Measurements from ENCODE around the gene NOD2. TPM values are rescaled to one million over a fixed set of nuclear protein-coding genes. Genes with fewer than 3 reads are reported as not detected.

The NOD2 gene
- total RNA-seq, 4 donors from 2014 or later = 0.40 to 1.6 (median 0.68) TPM

DNA sequence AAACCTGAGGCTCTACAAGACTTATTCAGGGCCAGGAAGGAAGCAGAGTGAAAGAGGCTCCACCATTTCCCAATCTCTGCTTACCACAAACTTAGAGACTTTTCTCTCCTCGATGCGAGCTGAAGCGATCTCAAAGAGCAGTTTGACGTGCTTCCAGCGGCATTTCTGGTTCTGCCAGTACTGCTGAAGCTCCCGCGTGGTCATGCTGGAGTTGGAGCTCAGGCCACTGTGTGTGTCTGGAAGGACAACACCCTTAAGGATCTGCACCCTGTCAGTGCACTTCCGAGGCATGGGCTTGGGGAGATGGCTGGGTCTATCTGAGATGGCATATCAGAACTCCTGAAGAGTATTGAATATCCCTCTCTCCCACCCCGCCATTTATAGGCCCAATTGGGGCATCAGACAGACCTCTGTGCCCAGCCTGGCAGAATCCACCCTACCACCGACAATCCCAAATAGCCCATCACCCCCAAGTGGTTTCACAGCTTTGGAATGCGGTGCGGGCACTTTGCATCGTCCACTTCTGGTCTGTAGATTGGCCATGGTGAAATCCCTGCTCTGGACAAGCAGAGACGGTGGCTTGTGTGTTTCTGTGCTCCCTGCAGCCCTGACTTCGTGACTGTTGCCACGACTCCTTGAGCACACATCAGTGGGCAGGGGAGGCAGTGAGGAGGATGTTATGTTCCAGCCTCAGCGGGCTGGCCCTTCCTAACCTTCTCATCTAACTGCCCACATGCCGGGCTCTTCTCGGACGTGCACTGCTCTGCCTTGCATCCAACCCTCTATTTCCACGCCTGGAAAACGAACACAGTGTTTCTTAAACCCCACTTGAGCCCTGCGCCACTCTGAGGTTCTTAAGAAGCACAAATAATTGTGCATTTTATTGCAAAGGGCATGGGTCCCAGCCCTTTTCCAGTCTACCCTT, 17.5 kb upstream of the NOD2 start:
- Histone ChIP-seq H3K27me3 (no peaks in the 10 kb centered on the region), H3K4me3 (replicated peaks in 1 of 3) (no peak overlapping the region), H3K36me3 (no peaks in the 10 kb centered on the region), H3K27ac (no peak overlapping the region), H3K9me3 (no peaks in the 10 kb centered on the region), H3K4me1 (no peaks in the 10 kb centered on the region)
- no peak for TF ChIP-seq POLR2A (IDR thresholded peaks at IDR 0.05)
- TF ChIP-seq, protein P1, sequence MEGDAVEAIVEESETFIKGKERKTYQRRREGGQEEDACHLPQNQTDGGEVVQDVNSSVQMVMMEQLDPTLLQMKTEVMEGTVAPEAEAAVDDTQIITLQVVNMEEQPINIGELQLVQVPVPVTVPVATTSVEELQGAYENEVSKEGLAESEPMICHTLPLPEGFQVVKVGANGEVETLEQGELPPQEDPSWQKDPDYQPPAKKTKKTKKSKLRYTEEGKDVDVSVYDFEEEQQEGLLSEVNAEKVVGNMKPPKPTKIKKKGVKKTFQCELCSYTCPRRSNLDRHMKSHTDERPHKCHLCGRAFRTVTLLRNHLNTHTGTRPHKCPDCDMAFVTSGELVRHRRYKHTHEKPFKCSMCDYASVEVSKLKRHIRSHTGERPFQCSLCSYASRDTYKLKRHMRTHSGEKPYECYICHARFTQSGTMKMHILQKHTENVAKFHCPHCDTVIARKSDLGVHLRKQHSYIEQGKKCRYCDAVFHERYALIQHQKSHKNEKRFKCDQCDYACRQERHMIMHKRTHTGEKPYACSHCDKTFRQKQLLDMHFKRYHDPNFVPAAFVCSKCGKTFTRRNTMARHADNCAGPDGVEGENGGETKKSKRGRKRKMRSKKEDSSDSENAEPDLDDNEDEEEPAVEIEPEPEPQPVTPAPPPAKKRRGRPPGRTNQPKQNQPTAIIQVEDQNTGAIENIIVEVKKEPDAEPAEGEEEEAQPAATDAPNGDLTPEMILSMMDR (IDR thresholded peaks at IDR 0.05) = no peak
- intact Hi-C loops (cut with DNase I) = loop anchor here (10.0 kb wide), 1 partner anchor 129 kb away; no protein-coding TSS in a partner anchor
- 55 to 60% methylated on average over 20 to 23 of the region's 23 CpGs for WGBS, 2 donors
- peak in 1 of 2 donors; percentile 14 for DNase-seq

DNA sequence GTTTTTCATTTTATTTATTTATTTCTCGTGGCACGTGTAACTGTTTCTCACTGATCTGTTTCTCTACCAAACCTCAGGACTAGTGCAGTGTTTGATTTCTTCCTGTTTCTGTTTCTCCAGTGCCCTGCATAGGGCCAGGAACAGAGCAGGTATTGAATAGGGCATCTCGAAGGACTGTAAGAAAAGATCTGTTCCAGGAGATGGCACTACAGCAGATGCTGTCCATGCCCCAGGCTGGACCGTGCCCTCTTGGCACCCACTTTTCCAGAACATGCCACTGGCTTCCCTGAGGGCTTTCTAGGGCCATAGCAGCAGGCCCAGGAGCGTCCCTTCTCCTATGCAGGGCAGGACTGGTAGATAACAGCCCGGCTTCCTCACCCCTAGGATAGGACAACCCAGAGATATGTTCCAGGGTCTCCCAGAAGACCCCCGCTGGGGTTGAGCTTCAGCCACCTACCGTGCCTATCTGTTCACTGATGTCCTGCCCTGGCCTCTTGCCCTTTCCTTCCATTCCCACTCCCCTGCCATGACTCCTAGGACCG, 16.7 kb upstream of the NOD2 start:
- Histone ChIP-seq H3K4me3 (replicated peaks in 1 of 3) (no peak overlapping the region), H3K9me3 (no peaks in the 10 kb centered on the region), H3K4me1 (no peaks in the 10 kb centered on the region), H3K36me3 (no peaks in the 10 kb centered on the region), H3K27ac (no peak overlapping the region), H3K27me3 (no peaks in the 10 kb centered on the region)
- no peak for TF ChIP-seq POLR2A (IDR thresholded peaks at IDR 0.05)
- TF ChIP-seq, protein P1 (IDR thresholded peaks at IDR 0.05) = no peak
- WGBS, 2 donors = 76 to 82% methylated on average over 9 of the region's 9 CpGs
- DNase-seq = no peak
- intact Hi-C loops (cut with DNase I) = loop anchor here (10.0 kb wide), 1 partner anchor 128 kb away; no protein-coding TSS in a partner anchor

DNA sequence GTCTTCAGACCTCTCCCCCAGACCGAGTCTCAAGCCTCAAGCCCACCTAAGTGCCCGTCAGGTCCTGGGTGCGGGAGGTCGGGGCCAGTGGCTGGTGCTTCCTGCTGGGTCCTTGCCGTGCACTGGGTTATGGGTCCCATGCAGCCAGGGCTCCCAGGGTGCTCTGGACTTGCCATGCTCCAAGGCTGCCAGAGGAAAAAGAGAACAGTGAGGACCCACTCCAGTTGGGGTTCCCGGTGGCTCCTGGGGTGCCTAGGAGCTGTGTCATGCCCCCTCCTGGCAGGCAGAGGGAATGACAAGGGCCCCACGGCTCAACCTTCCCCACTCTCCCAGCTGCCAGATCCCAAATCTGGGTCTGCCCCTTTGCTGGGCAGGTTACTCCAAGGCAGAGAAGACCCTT, 16.1 kb upstream of the NOD2 start:
- H3K27me3 ChIP-seq = no peaks in the 10 kb centered on the region
- no peaks in the 10 kb centered on the region for H3K4me1 ChIP-seq
- no peak for DNase-seq
- no peaks in the 10 kb centered on the region for H3K9me3 ChIP-seq
- H3K4me3 ChIP-seq (replicated peaks in 1 of 3) = no peak overlapping the region
- TF ChIP-seq POLR2A (IDR thresholded peaks at IDR 0.05) = no peak
- TF ChIP-seq, protein P1 (IDR thresholded peaks at IDR 0.05) = peak in 1 of 6 experiments; percentile 22
- H3K36me3 ChIP-seq = no peaks in the 10 kb centered on the region
- 79 to 80% methylated on average over 7 of the region's 7 CpGs for WGBS, 2 donors
- intact Hi-C loops (cut with DNase I) = loop anchor here (10.0 kb wide), 1 partner anchor 127 kb away; no protein-coding TSS in a partner anchor
- no peak overlapping the region for H3K27ac ChIP-seq

DNA sequence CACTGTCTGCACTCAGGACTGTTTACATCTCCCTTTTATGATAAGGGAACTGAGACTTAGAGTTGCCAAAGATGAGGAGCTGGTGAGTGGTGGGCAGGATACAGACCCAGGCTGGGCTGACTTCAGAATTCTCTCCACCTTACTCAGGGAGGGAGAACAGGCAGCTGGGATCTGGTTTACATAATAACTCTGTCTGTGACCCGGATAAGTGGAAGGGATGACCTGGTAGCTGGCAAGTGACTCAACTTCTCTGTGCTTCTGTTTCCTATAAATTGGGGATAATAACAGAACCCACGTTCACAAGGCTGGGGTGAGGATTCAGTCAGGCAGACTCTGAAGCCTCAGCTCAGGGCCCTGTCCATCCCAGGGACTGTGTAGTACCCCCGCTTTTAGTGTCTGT, 14.9 kb upstream of the NOD2 start:
- intact Hi-C loops (cut with DNase I) = loop anchor here (10.0 kb wide), 1 partner anchor 126 kb away; no protein-coding TSS in a partner anchor
- Histone ChIP-seq H3K9me3 (no peaks in the 10 kb centered on the region), H3K27ac (no peak overlapping the region), H3K4me1 (no peaks in the 10 kb centered on the region), H3K27me3 (no peaks in the 10 kb centered on the region), H3K36me3 (no peaks in the 10 kb centered on the region), H3K4me3 (replicated peaks in 1 of 3) (no peak overlapping the region)
- WGBS, 2 donors = 71 to 76% methylated on average over 3 of the region's 3 CpGs
- TF ChIP-seq, protein P1 (IDR thresholded peaks at IDR 0.05) = no peak
- TF ChIP-seq POLR2A (IDR thresholded peaks at IDR 0.05) = no peak
- no peak for DNase-seq

DNA sequence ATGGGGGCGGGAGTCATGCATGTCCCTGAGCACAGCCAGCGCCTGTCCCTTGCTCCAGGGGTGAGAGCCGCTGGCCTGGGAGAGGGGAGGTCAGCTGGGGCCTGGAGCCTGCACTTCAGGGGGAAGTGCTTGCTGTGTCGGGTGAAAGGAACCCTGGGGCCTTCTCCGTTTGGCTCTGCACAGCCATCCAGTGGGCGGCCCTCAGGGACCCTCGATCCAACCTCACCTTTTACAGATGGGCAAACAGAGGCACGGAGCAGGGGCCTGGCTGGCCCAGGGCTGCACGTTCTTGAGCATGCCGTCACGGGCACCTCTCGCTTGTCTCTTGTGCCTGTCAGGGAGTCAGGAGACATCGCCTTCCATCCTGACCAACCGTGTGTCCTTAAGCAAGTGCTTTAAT, 14.1 kb upstream of the NOD2 start:
- Histone ChIP-seq H3K9me3 (no peaks in the 10 kb centered on the region), H3K4me3 (replicated peaks in 1 of 3) (no peak overlapping the region), H3K27ac (no peak overlapping the region), H3K27me3 (no peaks in the 10 kb centered on the region), H3K36me3 (no peaks in the 10 kb centered on the region), H3K4me1 (no peaks in the 10 kb centered on the region)
- WGBS, 2 donors = 81 to 89% methylated on average over 10 to 14 of the region's 14 CpGs
- intact Hi-C loops (cut with DNase I) = loop anchor here (10.0 kb wide), 1 partner anchor 126 kb away; no protein-coding TSS in a partner anchor
- no peak for DNase-seq
- no peak for TF ChIP-seq POLR2A (IDR thresholded peaks at IDR 0.05)
- TF ChIP-seq, protein P1 (IDR thresholded peaks at IDR 0.05) = no peak

Data from thyroid gland (tissue), 4 donors.